ENCODE measurements around the gene LRRC63. TPM values are rescaled to one million over a fixed set of nuclear protein-coding genes. Genes with fewer than 3 reads are reported as not detected.

The LRRC63 gene
- total RNA-seq, 2 donors from 2014 or later, result 0.15 TPM; not detected in 1

GRCh38 chr13:46179969-46180763 lies 31.6 kb upstream of the LRRC63 start:
- no peak for DNase-seq
- ATAC-seq, result no peak
- intact Hi-C loops (cut with DNase I), result no loop called here

GRCh38 chr13:46181377-46181839 lies 30.3 kb upstream of the LRRC63 start:
- DNase-seq, result no peak
- intact Hi-C loops (cut with DNase I), result no loop called here
- ATAC-seq, result no peak

- DNase-seq (no peak), ATAC-seq (peak; percentile 50 to 80)
- intact Hi-C loops (cut with DNase I), result no loop called here
Measured at GRCh38 chr13:46181840-46182490, 29.8 kb upstream of the LRRC63 start, which contains the start of gene LCP1. Gene LCP1 (minus strand): TSS chr13:46182177. CDS start chr13:46159662, 22,515 bp downstream.

GRCh38 chr13:46182491-46182877 lies 29.2 kb upstream of the LRRC63 start:
- DNase-seq, result no peak
- ATAC-seq, result no peak
- intact Hi-C loops (cut with DNase I), result no loop called here

GRCh38 chr13:46183018-46183946 lies 28.4 kb upstream of the LRRC63 start:
- DNase-seq (no peak), ATAC-seq (no peak)
- intact Hi-C loops (cut with DNase I), result no loop called here

- peak; percentile 51 to 58 for ATAC-seq
- intact Hi-C loops (cut with DNase I), result no loop called here
- peak; percentile 30 for DNase-seq
Measured at GRCh38 chr13:46184277-46184699, 27.4 kb upstream of the LRRC63 start.

GRCh38 chr13:46185634-46186033 lies 26.1 kb upstream of the LRRC63 start:
- no peak for DNase-seq
- ATAC-seq, result no peak
- intact Hi-C loops (cut with DNase I), result no loop called here

GRCh38 chr13:46192412-46192811 lies 19.3 kb upstream of the LRRC63 start:
- intact Hi-C loops (cut with DNase I), result no loop called here
- no peak for ATAC-seq
- DNase-seq, result no peak

GRCh38 chr13:46195016-46195415 lies 16.7 kb upstream of the LRRC63 start:
- DNase-seq (no peak), ATAC-seq (no peak)
- intact Hi-C loops (cut with DNase I), result no loop called here

- ATAC-seq (no peak), DNase-seq (no peak)
- intact Hi-C loops (cut with DNase I), result no loop called here
Measured at GRCh38 chr13:46197299-46198048, 14.3 kb upstream of the LRRC63 start.

- intact Hi-C loops (cut with DNase I), result no loop called here
- no peak for ATAC-seq
- DNase-seq, result no peak
Measured at GRCh38 chr13:46198696-46199193, 13.0 kb upstream of the LRRC63 start.

GRCh38 chr13:46202188-46202795 lies 9.4 kb upstream of the LRRC63 start:
- DNase-seq (no peak), ATAC-seq (no peak)
- intact Hi-C loops (cut with DNase I), result no loop called here

GRCh38 chr13:46202966-46203365 lies 8.8 kb upstream of the LRRC63 start:
- intact Hi-C loops (cut with DNase I), result no loop called here
- DNase-seq, result no peak
- no peak for ATAC-seq

GRCh38 chr13:46206143-46206542 lies 5.6 kb upstream of the LRRC63 start:
- intact Hi-C loops (cut with DNase I), result no loop called here
- DNase-seq, result no peak
- no peak for ATAC-seq

GRCh38 chr13:46207828-46208227 lies 3.9 kb upstream of the LRRC63 start:
- ATAC-seq (no peak), DNase-seq (no peak)
- intact Hi-C loops (cut with DNase I), result no loop called here

- no peak for ATAC-seq
- intact Hi-C loops (cut with DNase I), result no loop called here
- DNase-seq, result no peak
Measured at GRCh38 chr13:46210362-46211083, 1.2 kb upstream of the LRRC63 start.

GRCh38 chr13:46211116-46211482 lies 629 bp upstream of the LRRC63 start:
- intact Hi-C loops (cut with DNase I), result no loop called here
- ATAC-seq, result peak in 1 of 2 donors; percentile 41
- no peak for DNase-seq

- intact Hi-C loops (cut with DNase I), result no loop called here
- DNase-seq, result no peak
- ATAC-seq, result no peak
Measured at GRCh38 chr13:46213242-46213641, 1.5 kb downstream of the LRRC63 start.
